Middle frontal gyrus (tissue), 1 donor: ENCODE measurements around the gene POC1A.
A peak's percentile ranks its signal among the peaks of the same experiment; 100 is the strongest.

ENCODE experiments used
- DNase-seq: peaks from one replicate; pipeline ENCODE4 v3.0.0-alpha.2; 2015; ENCODE audit warnings: low spot score; ENCODE audit errors: extremely low spot score

The POC1A gene

GRCh38 chr3:52154135-52155094 is at the start of gene POC1A:
TSS of gene POC1A (minus strand) at chr3:52154423. CDS start at chr3:52154372, 51 bp downstream.
- DNase-seq = peak; percentile 87

- DNase-seq = no peak
Measured at GRCh38 chr3:52203701-52204100, 49.5 kb upstream of the POC1A start.

GRCh38 chr3:52202384-52203077 is 48.3 kb upstream of the POC1A start:
- no peak for DNase-seq

- no peak for DNase-seq
Measured at GRCh38 chr3:52200981-52201679, 46.9 kb upstream of the POC1A start.

GRCh38 chr3:52198643-52199608 is 44.7 kb upstream of the POC1A start:
- no peak for DNase-seq

GRCh38 chr3:52197842-52198625 is 43.8 kb upstream of the POC1A start, which contains the start of gene ALAS1:
TSS of gene ALAS1 (plus strand) at chr3:52198160. CDS start at chr3:52199242, 1,082 bp downstream.
- DNase-seq = peak; percentile 87

DNA sequence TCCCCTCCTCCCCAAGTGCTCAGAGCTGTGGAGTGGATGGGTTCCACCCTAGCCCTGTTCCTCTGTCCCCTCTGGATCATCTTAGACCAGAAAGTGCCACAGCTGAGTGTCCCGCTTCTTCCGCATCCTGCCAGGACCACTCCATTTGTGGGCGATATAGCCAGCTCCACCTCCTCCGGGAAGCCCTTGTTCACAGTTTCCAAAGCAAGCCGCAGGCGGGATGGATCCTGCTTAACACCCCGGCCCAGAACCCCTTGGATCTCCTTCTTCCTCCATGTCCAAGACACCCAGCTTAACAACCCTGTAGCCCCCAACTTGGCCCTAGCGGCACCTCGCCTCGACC is 43.2 kb upstream of the POC1A start:
- no peak for DNase-seq

DNA sequence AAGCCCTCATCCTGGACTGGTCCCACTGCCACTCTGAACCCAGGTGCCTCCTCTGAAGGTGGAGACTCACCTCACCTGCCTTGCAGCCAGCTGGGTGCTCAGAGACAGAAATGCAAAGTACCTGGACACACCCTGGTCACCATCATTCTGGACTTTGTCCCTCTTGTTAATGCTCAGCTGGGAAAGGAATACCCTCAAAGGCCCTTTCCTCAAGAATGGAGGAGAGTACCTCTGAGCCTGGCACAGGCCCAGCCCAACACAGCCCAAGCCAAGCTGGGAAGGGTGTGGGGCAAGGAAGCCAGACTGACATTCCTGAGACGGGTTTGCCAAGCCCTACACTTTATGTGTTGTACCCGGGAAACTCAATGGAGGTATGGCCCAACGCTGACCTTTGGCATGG is 42.8 kb upstream of the POC1A start:
- DNase-seq = no peak

- no peak for DNase-seq
Measured at GRCh38 chr3:52195823-52196331, 41.7 kb upstream of the POC1A start.

DNA sequence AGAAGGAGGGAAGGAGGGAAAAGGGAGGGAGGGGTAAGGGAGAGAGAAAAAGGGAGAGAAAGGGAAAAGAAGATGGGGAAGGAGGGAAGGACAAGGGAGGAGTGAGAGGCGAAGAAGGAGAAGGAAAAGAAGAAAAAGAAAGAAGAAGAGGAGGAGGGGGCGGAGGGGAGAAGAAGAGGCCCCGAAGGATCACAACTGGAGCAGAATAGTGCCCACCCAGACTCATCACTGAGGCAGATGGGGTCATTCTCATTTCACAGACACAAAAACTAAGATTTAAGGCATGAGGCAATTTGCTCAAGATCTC is 41.0 kb upstream of the POC1A start:
- DNase-seq = no peak

DNA sequence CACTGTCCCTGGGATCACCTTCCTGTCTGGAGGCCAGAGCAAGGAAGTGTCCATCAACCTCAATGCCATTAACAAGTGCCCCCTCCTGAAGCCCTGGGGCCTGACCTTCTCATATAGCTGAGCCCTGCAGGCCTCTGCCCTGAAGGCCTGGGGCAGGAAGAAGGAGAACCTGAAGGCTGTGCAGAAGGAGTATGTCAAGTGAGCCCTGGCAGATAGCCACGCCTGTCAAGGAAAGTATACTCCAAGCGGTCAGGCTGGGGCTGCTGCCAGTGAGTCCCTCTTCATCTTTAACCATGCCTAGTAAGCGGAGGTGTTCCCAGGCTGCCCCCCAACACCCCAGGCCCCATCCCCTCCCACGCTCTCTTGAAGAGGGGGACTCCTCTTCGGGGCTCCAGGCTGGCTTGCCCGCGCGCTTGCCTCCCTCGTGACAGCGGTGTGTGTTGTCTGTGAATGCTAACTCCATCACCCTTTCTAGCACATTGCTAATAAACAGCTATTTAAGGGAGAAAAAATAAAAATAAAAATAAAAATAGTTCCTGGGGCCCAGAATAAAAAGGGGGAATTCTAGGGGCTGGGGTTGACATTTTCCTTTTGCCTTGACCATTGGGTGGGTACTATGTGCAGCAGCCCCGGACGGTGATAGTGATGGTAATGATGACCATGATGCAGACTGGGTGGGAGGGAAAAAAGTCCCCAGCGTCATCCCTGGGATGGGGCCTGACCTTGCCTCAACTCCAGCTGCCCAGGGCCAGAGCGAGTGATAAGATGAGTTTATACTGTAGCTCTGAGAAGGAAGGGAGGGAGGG is 40.5 kb upstream of the POC1A start:
- no peak for DNase-seq

DNA sequence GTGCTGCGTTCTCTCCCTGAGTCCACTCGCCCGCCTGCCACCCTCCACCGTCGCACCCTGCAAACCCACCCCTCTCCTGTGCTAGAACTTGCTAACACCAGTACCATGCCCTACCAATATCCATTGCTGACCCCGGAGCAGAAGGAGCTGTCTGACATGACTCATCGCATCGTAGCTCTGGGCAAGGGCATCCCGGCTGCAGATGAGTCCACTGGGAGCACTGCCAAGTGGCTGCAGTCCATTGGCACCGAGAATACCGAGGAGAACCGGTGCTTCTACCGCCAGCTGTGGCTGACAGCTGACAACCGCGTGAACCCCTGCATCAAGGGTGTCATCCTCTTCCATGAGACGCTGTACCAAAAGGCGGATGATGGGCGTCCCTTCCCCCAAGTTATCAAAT is 38.8 kb upstream of the POC1A start:
- no peak for DNase-seq

DNA sequence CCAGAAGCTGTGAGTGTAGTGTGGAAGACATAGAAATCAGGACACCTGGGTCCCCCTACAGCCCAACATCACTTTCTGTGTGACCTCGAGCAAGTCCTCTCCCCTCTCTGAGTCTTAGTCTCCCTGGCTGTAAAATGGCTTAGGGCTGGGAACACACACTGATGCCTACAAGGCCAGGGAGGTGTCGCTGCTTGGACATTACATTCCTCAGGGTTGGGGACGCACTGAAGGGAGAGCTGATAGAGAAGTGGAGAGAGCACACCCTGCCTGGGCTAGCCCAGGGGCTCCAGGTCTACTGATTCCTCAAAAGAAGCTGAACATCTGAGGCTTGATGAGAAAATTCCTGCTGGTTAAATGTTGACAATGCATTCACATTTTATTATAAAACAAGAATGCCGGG is 37.4 kb upstream of the POC1A start:
- DNase-seq = no peak

DNA sequence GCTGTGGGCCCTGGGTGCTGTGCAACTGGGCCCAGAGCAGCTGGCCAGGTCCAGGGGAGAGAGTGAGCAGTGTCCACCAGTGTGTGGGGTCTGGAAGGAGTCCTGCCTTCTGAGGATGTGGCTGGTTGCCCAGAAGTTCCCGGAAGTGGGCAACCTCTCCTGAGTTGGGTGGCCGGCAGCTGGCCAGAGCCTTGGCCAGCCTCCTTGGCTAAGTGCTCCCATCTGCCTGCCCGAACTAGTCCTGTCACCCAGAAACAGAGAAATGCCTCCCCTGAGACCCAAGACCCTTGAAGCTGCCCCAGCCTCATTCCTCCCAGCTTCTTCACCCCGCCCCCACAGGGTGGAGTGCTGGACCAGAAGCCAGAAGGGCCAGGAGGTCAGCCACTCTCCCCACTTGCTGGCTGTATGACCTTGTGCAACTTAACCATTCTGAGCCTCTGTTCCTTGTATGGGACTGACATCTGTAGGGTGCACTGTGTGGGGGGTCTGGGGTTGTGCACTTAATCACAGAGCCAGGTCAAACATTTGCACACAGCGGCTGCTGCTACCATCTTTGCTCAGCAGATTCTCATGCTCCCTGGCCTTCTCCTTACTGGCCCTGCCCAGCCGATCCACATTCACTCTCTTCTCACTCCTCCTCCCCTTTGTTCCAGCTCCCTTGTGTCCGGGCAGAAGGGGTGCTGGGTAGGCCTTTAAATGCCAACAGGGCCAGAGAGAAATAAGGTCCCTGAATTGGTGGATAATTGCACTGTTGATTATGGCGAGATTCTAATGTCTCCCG is 36.3 kb upstream of the POC1A start:
- no peak for DNase-seq

DNA sequence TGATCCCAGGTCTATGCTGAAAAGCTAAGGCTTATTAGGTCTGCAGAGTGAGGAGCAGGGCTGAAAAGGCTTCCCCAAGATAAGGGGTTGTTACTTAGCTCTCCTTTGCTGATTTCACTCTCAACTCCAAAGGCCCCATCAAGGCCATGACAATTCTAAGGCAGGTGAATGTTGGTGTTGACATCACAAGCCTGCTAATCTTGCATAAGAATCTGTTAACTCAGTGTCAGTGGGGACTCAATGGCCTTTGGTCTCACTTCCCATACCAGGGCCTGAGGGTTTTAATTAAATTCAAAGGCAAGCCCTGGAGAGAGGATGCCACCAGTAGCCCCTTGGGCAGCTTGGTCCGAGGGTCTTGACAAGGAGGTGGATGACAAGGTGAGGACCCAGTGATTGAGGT is 34.3 kb upstream of the POC1A start:
- DNase-seq = no peak

GRCh38 chr3:52186729-52187128 is 32.5 kb upstream of the POC1A start:
- DNase-seq = no peak

DNA sequence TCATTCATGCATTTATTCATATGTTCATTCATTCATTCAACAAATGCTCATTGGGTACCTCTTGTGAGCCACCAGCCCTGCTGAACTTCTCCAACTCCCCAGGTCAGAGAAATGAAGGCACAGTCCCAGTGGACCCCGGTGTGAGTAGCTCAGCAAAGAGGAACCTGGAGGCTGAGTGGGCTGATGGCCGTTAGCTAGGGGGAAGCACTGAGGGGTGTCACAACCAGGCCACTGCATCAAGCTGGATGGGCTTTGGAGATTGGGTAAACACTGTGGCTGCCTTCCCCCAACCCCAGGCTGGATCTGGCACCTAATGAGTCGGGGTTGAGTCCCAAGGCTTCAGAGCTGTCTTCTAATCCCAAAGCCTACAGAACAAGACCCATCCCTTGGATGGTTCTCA is 31.6 kb upstream of the POC1A start:
- no peak for DNase-seq

GRCh38 chr3:52185311-52185710 is 31.1 kb upstream of the POC1A start:
- no peak for DNase-seq
